Fibroblast of the aortic adventitia (primary cell): ENCODE results near the gene C1QL1. TPM values are rescaled to one million over a fixed set of nuclear protein-coding genes. Genes with fewer than 3 reads are reported as not detected.
A peak's percentile ranks its signal among the peaks of the same experiment; 100 is the strongest.

Experiments used
- DNase-seq: peaks from one replicate; pipeline ENCODE4 v3.0.0-alpha.2; 2010; ENCODE audit warnings: low read depth
- H3K4me3 ChIP-seq: 2 replicates; pipeline ENCODE4 v1.5.1; 2011; ENCODE audit warnings: low read depth, mild to moderate bottlenecking, control low read depth, low read length, moderate library complexity
- total RNA-seq: library from RNA; depleted of rRNA; stranded (reverse); fragments of >200 nt; gene quantifications from 2 replicates; pipeline ENCODE4 v1.2.3, GENCODE V29; 2012; ENCODE audit warnings: low replicate concordance
- TF ChIP-seq, protein P1 (sequence below): IDR thresholded peaks from 2 replicates; pipeline ENCODE4 v1.5.1; 2011; ENCODE audit warnings: mild to moderate bottlenecking, low read length, control low read depth, inconsistent platforms; ENCODE audit not compliant: insufficient read depth

C1QL1 gene
- total RNA-seq, 1 donor, result 0.09 TPM

DNA sequence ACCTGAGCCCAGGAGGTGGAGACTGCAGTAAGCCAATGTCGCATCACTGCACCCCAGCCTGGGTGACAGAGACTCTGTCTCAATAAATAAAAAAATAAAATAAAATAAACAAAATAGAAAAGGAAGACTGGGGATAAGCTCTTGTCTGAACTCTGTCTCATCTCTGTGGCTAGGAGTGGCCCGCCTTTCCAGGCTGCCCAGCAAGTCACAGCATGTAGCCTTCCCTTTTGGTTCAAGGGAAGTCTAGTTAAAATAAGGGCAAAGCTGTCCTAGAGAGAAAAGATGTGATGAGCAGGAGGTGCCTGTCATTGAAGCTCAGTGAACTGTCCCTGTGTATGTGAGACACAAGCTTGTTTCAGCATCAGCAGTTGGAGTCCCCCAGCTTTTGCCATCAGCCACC, 50.1 kb downstream of the C1QL1 start:
- no peak overlapping the region for H3K4me3 ChIP-seq
- no peak for DNase-seq
- TF ChIP-seq, protein P1, sequence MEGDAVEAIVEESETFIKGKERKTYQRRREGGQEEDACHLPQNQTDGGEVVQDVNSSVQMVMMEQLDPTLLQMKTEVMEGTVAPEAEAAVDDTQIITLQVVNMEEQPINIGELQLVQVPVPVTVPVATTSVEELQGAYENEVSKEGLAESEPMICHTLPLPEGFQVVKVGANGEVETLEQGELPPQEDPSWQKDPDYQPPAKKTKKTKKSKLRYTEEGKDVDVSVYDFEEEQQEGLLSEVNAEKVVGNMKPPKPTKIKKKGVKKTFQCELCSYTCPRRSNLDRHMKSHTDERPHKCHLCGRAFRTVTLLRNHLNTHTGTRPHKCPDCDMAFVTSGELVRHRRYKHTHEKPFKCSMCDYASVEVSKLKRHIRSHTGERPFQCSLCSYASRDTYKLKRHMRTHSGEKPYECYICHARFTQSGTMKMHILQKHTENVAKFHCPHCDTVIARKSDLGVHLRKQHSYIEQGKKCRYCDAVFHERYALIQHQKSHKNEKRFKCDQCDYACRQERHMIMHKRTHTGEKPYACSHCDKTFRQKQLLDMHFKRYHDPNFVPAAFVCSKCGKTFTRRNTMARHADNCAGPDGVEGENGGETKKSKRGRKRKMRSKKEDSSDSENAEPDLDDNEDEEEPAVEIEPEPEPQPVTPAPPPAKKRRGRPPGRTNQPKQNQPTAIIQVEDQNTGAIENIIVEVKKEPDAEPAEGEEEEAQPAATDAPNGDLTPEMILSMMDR, result no peak

DNA sequence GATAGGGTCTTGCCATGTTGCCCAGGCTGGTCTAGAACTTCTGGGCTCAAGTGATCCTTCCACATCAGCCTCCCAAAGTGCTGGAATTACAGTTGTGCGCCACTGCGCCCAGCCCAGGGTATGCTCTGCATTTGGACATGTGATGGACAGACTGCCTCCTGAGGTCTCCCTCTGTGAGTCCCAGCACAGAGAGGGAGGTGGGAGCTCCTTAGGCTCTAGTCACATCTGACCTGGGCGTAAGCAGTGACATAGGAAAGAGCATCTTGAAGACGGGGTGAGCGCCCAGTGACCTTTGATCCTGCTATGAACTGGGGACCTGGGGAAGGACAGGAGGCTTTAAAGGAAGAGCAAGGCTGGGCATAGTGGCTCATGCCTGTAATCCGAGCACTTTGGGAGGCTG, 50.6 kb downstream of the C1QL1 start:
- TF ChIP-seq, protein P1, result no peak
- DNase-seq, result no peak
- no peak overlapping the region for H3K4me3 ChIP-seq

DNA sequence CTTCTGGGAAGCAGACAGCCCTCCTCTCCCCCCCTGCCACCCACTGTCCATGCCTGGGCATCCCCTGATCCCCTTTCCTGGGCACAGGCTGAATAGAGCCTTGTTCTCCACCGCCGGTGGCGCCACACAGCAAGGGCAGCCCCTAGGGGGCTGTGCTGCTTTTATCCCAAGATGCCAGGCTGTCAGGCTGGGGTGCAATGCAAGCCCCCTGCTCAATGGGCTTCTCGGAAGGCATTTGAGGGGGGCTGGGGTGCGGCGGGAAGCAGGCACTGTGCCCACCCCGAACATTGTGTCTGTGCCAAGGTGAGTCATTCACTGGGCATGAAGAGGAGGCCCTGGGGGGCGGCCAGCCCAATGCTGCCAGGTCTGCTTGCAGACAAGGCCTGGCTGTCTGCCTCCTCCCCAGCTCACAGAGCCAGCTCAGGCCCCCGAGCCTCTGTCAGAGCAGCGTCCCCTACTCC, 51.3 kb downstream of the C1QL1 start:
- H3K4me3 ChIP-seq, result no peak overlapping the region
- TF ChIP-seq, protein P1, result no peak
- peak; percentile 71 for DNase-seq

DNA sequence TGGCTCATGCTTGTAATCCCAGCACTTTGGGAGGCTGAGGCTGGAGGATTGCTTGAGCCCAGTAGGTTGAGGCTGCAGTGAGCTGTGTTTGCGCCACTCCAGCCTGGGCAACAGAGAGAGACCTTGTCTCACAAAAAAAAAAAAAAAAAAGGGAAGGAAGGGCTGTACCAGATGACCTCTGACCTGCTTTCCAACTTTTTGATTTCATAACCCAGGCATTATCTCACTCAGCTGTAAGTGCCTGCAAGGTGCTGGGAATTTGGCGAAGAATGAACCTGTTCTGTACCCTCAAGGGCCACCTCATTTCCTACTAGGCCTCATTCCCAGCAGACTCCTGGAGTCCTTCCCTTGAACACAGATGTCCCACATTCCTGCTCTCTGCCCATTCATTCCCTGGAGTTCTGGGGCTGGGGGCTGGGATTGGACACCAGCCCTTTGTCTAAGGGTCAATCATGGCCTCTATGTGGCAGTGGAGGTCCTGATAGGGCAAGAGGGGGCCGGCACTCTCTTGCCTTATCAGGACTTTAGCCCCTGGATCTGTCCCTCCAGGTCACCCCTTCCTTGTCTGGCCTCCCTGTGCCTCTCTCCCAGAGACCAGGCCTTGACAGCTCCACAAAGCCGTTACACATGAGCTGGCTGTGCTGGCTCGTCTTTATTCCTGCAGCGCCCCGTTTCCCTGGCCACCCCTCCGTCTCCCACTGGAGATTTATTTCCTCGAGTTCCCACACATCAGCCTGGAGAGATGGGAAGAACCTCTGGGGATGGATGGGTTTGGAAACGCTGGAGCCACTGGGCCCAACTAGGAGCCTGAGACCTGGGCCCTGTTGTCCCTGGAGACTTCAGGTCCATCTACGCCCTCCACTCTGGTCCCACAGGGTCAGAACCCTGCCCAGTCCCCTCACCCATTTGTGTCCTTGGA, 52.0 kb downstream of the C1QL1 start:
- no peak overlapping the region for H3K4me3 ChIP-seq
- peak; percentile 38 for DNase-seq
- TF ChIP-seq, protein P1, result no peak

DNA sequence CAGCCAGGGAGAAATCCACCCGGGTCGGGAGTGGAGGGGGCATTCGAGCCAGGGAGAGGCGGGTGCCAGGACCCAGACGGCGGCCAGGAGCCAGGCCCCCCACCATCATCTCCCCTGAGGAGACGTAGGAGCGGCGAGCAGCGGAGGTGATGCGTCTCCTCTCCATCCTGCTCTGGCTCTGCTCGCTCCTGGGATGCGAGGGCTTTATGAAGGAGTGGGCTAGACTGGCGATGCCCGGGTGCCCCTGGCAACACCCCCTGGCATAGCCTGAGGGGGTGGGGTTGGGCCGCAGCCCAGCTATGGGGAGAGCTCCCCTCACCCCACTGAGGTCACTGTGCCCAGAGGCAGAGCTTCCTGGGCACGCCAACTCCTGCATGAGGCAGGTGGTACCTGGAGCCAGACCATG, 52.8 kb downstream of the C1QL1 start, which contains the start of gene GFAP:
GFAP (minus strand) TSS at position 180 of the 406 bp plus-strand sequence; CDS start at position 166, 14 bp downstream.
- no peak for DNase-seq
- TF ChIP-seq, protein P1, result no peak
- no peak within 1 kb of the TSS for H3K4me3 ChIP-seq

DNA sequence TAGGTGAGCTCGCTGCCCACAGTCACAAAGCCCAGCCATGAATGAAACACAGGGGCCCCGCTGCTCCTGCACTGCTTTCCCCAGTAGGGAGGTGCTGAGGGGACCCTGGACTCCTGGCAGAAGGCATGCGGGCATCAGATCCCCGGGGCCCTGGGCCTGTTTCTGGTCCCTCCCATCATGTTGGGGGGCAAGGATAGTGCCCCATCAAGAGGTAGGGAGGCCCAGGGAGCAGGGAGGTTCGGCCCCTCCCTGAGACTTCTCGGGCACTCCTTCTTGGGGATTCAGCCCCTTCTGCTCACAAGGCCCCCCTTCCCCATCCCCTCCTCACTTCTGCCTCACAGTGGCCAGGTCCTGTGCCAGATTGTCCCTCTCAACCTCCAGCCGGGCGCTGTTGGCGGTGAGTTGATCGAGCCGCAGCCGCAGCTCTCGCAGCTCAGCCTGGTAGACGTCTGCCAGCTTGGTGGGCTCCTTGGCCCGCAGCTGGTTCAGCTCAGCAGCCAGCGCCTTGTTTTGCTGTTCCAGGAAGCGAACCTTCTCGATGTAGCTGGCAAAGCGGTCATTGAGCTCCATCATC, 53.3 kb downstream of the C1QL1 start:
- no peak overlapping the region for H3K4me3 ChIP-seq
- no peak for DNase-seq
- TF ChIP-seq, protein P1, result no peak
